ENCODE measurements around the gene PCBP2. TPM values are rescaled to one million over a fixed set of nuclear protein-coding genes. Genes with fewer than 3 reads are reported as not detected.

Gene PCBP2
- polyA plus RNA-seq, 2 donors: 330 to 344 TPM

- H3K9me3 ChIP-seq (ENCODE audit: control insufficient read depth in 2 of 2, insufficient read depth in 1 of 2, low read depth in 1 of 2, low read length in 1 of 2): no peaks in the 10 kb centered on the region
- H3K4me1 ChIP-seq (ENCODE audit: control insufficient read depth in 2 of 2, insufficient read depth in 2 of 2, low read length in 1 of 2): peaks cover 0 to 3% of the 10 kb centered on the region in 2 donors
- peaks cover 8 to 42% of the 10 kb centered on the region in 2 donors for H3K36me3 ChIP-seq (ENCODE audit: control insufficient read depth in 2 of 2, insufficient read depth in 2 of 2, low read length in 1 of 2)
- WGBS, 2 donors: 69% methylated on average over 6 of the region's 6 CpGs
- no peak overlapping the region for H3K4me3 ChIP-seq (ENCODE audit: low read depth in 1 of 2, low read length in 2 of 2)
- H3K27me3 ChIP-seq (ENCODE audit: control insufficient read depth in 1 of 2, insufficient read depth in 2 of 2, low read length in 2 of 2): no peaks in the 10 kb centered on the region
- no peak overlapping the region for H3K27ac ChIP-seq (ENCODE audit: low read depth in 2 of 2, low read length in 1 of 2)
Observed at GRCh38 chr12:53456654-53457366, 4.9 kb downstream of the PCBP2 start.

GRCh38 chr12:53459097-53459496 is 7.2 kb downstream of the PCBP2 start:
- Histone ChIP-seq H3K27ac (ENCODE audit: low read depth in 2 of 2, low read length in 1 of 2) (no peak overlapping the region), H3K27me3 (ENCODE audit: control insufficient read depth in 1 of 2, insufficient read depth in 2 of 2, low read length in 2 of 2) (no peaks in the 10 kb centered on the region), H3K4me3 (ENCODE audit: low read depth in 1 of 2, low read length in 2 of 2) (no peak overlapping the region), H3K9me3 (ENCODE audit: control insufficient read depth in 2 of 2, insufficient read depth in 1 of 2, low read depth in 1 of 2, low read length in 1 of 2) (no peaks in the 10 kb centered on the region), H3K36me3 (ENCODE audit: control insufficient read depth in 2 of 2, insufficient read depth in 2 of 2, low read length in 1 of 2) (peaks cover 8 to 52% of the 10 kb centered on the region in 2 donors), H3K4me1 (ENCODE audit: control insufficient read depth in 2 of 2, insufficient read depth in 2 of 2, low read length in 1 of 2) (peaks cover 0 to 3% of the 10 kb centered on the region in 2 donors)
- 69 to 76% methylated on average over 4 of the region's 4 CpGs for WGBS, 2 donors

GRCh38 chr12:53461059-53461458 is 9.2 kb downstream of the PCBP2 start:
- Histone ChIP-seq H3K9me3 (ENCODE audit: control insufficient read depth in 2 of 2, insufficient read depth in 1 of 2, low read depth in 1 of 2, low read length in 1 of 2) (no peaks in the 10 kb centered on the region), H3K36me3 (ENCODE audit: control insufficient read depth in 2 of 2, insufficient read depth in 2 of 2, low read length in 1 of 2) (peaks cover 20 to 47% of the 10 kb centered on the region in 2 donors), H3K27ac (ENCODE audit: low read depth in 2 of 2, low read length in 1 of 2) (no peak overlapping the region), H3K4me1 (ENCODE audit: control insufficient read depth in 2 of 2, insufficient read depth in 2 of 2, low read length in 1 of 2) (no peaks in the 10 kb centered on the region), H3K4me3 (ENCODE audit: low read depth in 1 of 2, low read length in 2 of 2) (no peak overlapping the region), H3K27me3 (ENCODE audit: control insufficient read depth in 1 of 2, insufficient read depth in 2 of 2, low read length in 2 of 2) (no peaks in the 10 kb centered on the region)
- WGBS, 2 donors: 61 to 73% methylated on average over 3 of the region's 3 CpGs

GRCh38 chr12:53461591-53461990 is 9.7 kb downstream of the PCBP2 start:
- Histone ChIP-seq H3K27me3 (ENCODE audit: control insufficient read depth in 1 of 2, insufficient read depth in 2 of 2, low read length in 2 of 2) (no peaks in the 10 kb centered on the region), H3K27ac (ENCODE audit: low read depth in 2 of 2, low read length in 1 of 2) (no peak overlapping the region), H3K4me3 (ENCODE audit: low read depth in 1 of 2, low read length in 2 of 2) (no peak overlapping the region), H3K4me1 (ENCODE audit: control insufficient read depth in 2 of 2, insufficient read depth in 2 of 2, low read length in 1 of 2) (no peaks in the 10 kb centered on the region), H3K36me3 (ENCODE audit: control insufficient read depth in 2 of 2, insufficient read depth in 2 of 2, low read length in 1 of 2) (peaks cover 19 to 46% of the 10 kb centered on the region in 2 donors), H3K9me3 (ENCODE audit: control insufficient read depth in 2 of 2, insufficient read depth in 1 of 2, low read depth in 1 of 2, low read length in 1 of 2) (no peaks in the 10 kb centered on the region)
- 79 to 80% methylated on average over 8 of the region's 8 CpGs for WGBS, 2 donors

GRCh38 chr12:53462935-53463334 is 11.0 kb downstream of the PCBP2 start:
- no peaks in the 10 kb centered on the region for H3K4me1 ChIP-seq (ENCODE audit: control insufficient read depth in 2 of 2, insufficient read depth in 2 of 2, low read length in 1 of 2)
- peaks cover 19 to 51% of the 10 kb centered on the region in 2 donors for H3K36me3 ChIP-seq (ENCODE audit: control insufficient read depth in 2 of 2, insufficient read depth in 2 of 2, low read length in 1 of 2)
- no peaks in the 10 kb centered on the region for H3K27me3 ChIP-seq (ENCODE audit: control insufficient read depth in 1 of 2, insufficient read depth in 2 of 2, low read length in 2 of 2)
- WGBS, 2 donors: 65 to 68% methylated on average over 3 of the region's 3 CpGs
- H3K4me3 ChIP-seq (ENCODE audit: low read depth in 1 of 2, low read length in 2 of 2): no peak overlapping the region
- H3K9me3 ChIP-seq (ENCODE audit: control insufficient read depth in 2 of 2, insufficient read depth in 1 of 2, low read depth in 1 of 2, low read length in 1 of 2): no peaks in the 10 kb centered on the region
- peak overlapping the region in 1 of 2 donors; percentile 35 for H3K27ac ChIP-seq (ENCODE audit: low read depth in 2 of 2, low read length in 1 of 2)

- H3K4me3 ChIP-seq (ENCODE audit: low read depth in 1 of 2, low read length in 2 of 2): no peak overlapping the region
Observed at GRCh38 chr12:53463802-53464560, 12.1 kb downstream of the PCBP2 start.

GRCh38 chr12:53464685-53465418 is 12.9 kb downstream of the PCBP2 start:
- peaks cover 23 to 46% of the 10 kb centered on the region in 2 donors for H3K36me3 ChIP-seq (ENCODE audit: control insufficient read depth in 2 of 2, insufficient read depth in 2 of 2, low read length in 1 of 2)

More at GRCh38 chr12:53463802-53464560, 12.1 kb downstream of the PCBP2 start:
- Histone ChIP-seq H3K27me3 (ENCODE audit: control insufficient read depth in 1 of 2, insufficient read depth in 2 of 2, low read length in 2 of 2) (no peaks in the 10 kb centered on the region), H3K36me3 (ENCODE audit: control insufficient read depth in 2 of 2, insufficient read depth in 2 of 2, low read length in 1 of 2) (peaks cover 23 to 51% of the 10 kb centered on the region in 2 donors), H3K27ac (ENCODE audit: low read depth in 2 of 2, low read length in 1 of 2) (no peak overlapping the region), H3K9me3 (ENCODE audit: control insufficient read depth in 2 of 2, insufficient read depth in 1 of 2, low read depth in 1 of 2, low read length in 1 of 2) (no peaks in the 10 kb centered on the region), H3K4me1 (ENCODE audit: control insufficient read depth in 2 of 2, insufficient read depth in 2 of 2, low read length in 1 of 2) (no peaks in the 10 kb centered on the region)
- WGBS, 2 donors: 41 to 50% methylated on average over 5 of the region's 5 CpGs

GRCh38 chr12:53465679-53466078 is 13.8 kb downstream of the PCBP2 start:
- H3K27ac ChIP-seq (ENCODE audit: low read depth in 2 of 2, low read length in 1 of 2): no peak overlapping the region
- H3K27me3 ChIP-seq (ENCODE audit: control insufficient read depth in 1 of 2, insufficient read depth in 2 of 2, low read length in 2 of 2): no peaks in the 10 kb centered on the region
- H3K9me3 ChIP-seq (ENCODE audit: control insufficient read depth in 2 of 2, insufficient read depth in 1 of 2, low read depth in 1 of 2, low read length in 1 of 2): no peaks in the 10 kb centered on the region
- H3K36me3 ChIP-seq (ENCODE audit: control insufficient read depth in 2 of 2, insufficient read depth in 2 of 2, low read length in 1 of 2): peaks cover 23 to 45% of the 10 kb centered on the region in 2 donors
- WGBS, 2 donors: 48 to 50% methylated on average over 2 of the region's 2 CpGs
- no peak overlapping the region for H3K4me3 ChIP-seq (ENCODE audit: low read depth in 1 of 2, low read length in 2 of 2)
- no peaks in the 10 kb centered on the region for H3K4me1 ChIP-seq (ENCODE audit: control insufficient read depth in 2 of 2, insufficient read depth in 2 of 2, low read length in 1 of 2)

More at GRCh38 chr12:53464685-53465418, 12.9 kb downstream of the PCBP2 start:
- Histone ChIP-seq H3K27ac (ENCODE audit: low read depth in 2 of 2, low read length in 1 of 2) (no peak overlapping the region), H3K9me3 (ENCODE audit: control insufficient read depth in 2 of 2, insufficient read depth in 1 of 2, low read depth in 1 of 2, low read length in 1 of 2) (no peaks in the 10 kb centered on the region), H3K4me1 (ENCODE audit: control insufficient read depth in 2 of 2, insufficient read depth in 2 of 2, low read length in 1 of 2) (no peaks in the 10 kb centered on the region), H3K27me3 (ENCODE audit: control insufficient read depth in 1 of 2, insufficient read depth in 2 of 2, low read length in 2 of 2) (no peaks in the 10 kb centered on the region), H3K4me3 (ENCODE audit: low read depth in 1 of 2, low read length in 2 of 2) (no peak overlapping the region)
- WGBS, 2 donors: 93 to 94% methylated on average over 11 of the region's 11 CpGs

GRCh38 chr12:53466640-53467039 is 14.7 kb downstream of the PCBP2 start:
- Histone ChIP-seq H3K36me3 (ENCODE audit: control insufficient read depth in 2 of 2, insufficient read depth in 2 of 2, low read length in 1 of 2) (peaks cover 23 to 44% of the 10 kb centered on the region in 2 donors), H3K27ac (ENCODE audit: low read depth in 2 of 2, low read length in 1 of 2) (no peak overlapping the region), H3K9me3 (ENCODE audit: control insufficient read depth in 2 of 2, insufficient read depth in 1 of 2, low read depth in 1 of 2, low read length in 1 of 2) (no peaks in the 10 kb centered on the region), H3K4me1 (ENCODE audit: control insufficient read depth in 2 of 2, insufficient read depth in 2 of 2, low read length in 1 of 2) (no peaks in the 10 kb centered on the region), H3K4me3 (ENCODE audit: low read depth in 1 of 2, low read length in 2 of 2) (no peak overlapping the region), H3K27me3 (ENCODE audit: control insufficient read depth in 1 of 2, insufficient read depth in 2 of 2, low read length in 2 of 2) (no peaks in the 10 kb centered on the region)
- 44 to 53% methylated on average over 4 of the region's 4 CpGs for WGBS, 2 donors
